Measurements from ENCODE around the gene PCDH12. TPM values are rescaled to one million over a fixed set of nuclear protein-coding genes. Genes with fewer than 3 reads are reported as not detected.

The PCDH12 gene
- total and polyA plus RNA-seq, 9 donors = 0.61 to 11.1 (median 2.1) TPM

GRCh38 chr5:141982626-141983025 is 24.6 kb upstream of the PCDH12 start:
- Histone ChIP-seq H3K27ac (no peak overlapping the region), H3K36me3 (no peaks in the 10 kb centered on the region), H3K27me3 (no peaks in the 10 kb centered on the region), H3K9me3 (no peaks in the 10 kb centered on the region), H3K4me1 (ENCODE audit: insufficient read depth) (no peaks in the 10 kb centered on the region), H3K4me3 (no peak overlapping the region)
- intact Hi-C loops (cut with DNase I) = no loop called here
- TF ChIP-seq, protein P1, sequence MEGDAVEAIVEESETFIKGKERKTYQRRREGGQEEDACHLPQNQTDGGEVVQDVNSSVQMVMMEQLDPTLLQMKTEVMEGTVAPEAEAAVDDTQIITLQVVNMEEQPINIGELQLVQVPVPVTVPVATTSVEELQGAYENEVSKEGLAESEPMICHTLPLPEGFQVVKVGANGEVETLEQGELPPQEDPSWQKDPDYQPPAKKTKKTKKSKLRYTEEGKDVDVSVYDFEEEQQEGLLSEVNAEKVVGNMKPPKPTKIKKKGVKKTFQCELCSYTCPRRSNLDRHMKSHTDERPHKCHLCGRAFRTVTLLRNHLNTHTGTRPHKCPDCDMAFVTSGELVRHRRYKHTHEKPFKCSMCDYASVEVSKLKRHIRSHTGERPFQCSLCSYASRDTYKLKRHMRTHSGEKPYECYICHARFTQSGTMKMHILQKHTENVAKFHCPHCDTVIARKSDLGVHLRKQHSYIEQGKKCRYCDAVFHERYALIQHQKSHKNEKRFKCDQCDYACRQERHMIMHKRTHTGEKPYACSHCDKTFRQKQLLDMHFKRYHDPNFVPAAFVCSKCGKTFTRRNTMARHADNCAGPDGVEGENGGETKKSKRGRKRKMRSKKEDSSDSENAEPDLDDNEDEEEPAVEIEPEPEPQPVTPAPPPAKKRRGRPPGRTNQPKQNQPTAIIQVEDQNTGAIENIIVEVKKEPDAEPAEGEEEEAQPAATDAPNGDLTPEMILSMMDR (IDR thresholded peaks at IDR 0.05) = no peak
- TF ChIP-seq POLR2A (IDR thresholded peaks at IDR 0.05) (no peak), EP300 (IDR thresholded peaks at IDR 0.05) (no peak)
- WGBS, 3 donors = 48 to 73% (median 49%) methylated on average over 2 of the region's 2 CpGs
- DNase-seq = no peak

DNA sequence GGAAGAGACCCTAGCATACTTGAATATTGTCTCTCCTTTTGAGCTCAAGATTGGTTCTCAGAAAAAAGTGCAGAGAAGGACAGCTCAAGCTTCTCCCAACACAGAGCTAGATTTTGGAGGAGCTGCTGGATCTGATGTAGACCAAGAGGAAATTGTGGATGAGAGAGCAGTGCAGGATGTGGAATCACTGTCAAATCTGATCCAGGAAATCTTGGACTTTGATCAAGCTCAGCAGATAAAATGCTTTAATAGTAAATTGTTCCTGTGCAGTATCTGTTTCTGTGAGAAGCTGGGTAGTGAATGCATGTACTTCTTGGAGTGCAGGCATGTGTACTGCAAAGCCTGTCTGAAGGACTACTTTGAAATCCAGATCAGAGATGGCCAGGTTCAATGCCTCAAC is 20.4 kb upstream of the PCDH12 start:
- Histone ChIP-seq H3K4me3 (no peak overlapping the region), H3K36me3 (no peaks in the 10 kb centered on the region), H3K4me1 (ENCODE audit: insufficient read depth) (no peaks in the 10 kb centered on the region), H3K27ac (no peak overlapping the region), H3K27me3 (no peaks in the 10 kb centered on the region), H3K9me3 (no peaks in the 10 kb centered on the region)
- intact Hi-C loops (cut with DNase I) = no loop called here
- TF ChIP-seq POLR2A (IDR thresholded peaks at IDR 0.05) (no peak), EP300 (IDR thresholded peaks at IDR 0.05) (no peak)
- TF ChIP-seq, protein P1 (IDR thresholded peaks at IDR 0.05) = no peak
- DNase-seq = no peak

DNA sequence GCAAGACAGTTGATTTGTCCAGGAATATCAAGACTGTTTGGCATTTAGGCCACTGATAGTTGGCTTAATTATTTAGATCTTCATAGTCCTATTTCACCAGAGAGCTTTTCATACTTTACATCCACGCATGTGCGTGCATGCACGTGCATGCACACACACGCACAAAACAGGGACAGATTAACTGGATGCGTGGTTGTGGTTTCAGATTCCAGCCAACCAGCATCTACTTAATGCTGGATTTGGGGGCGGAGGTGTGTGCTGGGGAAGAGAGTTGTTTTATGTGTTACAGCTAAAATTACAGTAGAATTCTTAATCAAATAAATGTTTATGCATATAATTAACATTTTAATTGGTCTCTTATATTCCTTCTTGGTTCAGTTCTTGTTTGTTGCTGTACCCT is 18.2 kb upstream of the PCDH12 start:
- no peak for DNase-seq
- H3K9me3 ChIP-seq = no peaks in the 10 kb centered on the region
- 89 to 95% (median 90%) methylated on average over 6 of the region's 6 CpGs for WGBS, 3 donors
- H3K27ac ChIP-seq = no peak overlapping the region
- H3K4me3 ChIP-seq = no peak overlapping the region
- TF ChIP-seq EP300 (IDR thresholded peaks at IDR 0.05) (no peak), POLR2A (IDR thresholded peaks at IDR 0.05) (no peak)
- TF ChIP-seq, protein P1 (IDR thresholded peaks at IDR 0.05) = no peak
- H3K4me1 ChIP-seq (ENCODE audit: insufficient read depth) = no peaks in the 10 kb centered on the region
- no peaks in the 10 kb centered on the region for H3K27me3 ChIP-seq
- intact Hi-C loops (cut with DNase I) = no loop called here
- no peaks in the 10 kb centered on the region for H3K36me3 ChIP-seq

DNA sequence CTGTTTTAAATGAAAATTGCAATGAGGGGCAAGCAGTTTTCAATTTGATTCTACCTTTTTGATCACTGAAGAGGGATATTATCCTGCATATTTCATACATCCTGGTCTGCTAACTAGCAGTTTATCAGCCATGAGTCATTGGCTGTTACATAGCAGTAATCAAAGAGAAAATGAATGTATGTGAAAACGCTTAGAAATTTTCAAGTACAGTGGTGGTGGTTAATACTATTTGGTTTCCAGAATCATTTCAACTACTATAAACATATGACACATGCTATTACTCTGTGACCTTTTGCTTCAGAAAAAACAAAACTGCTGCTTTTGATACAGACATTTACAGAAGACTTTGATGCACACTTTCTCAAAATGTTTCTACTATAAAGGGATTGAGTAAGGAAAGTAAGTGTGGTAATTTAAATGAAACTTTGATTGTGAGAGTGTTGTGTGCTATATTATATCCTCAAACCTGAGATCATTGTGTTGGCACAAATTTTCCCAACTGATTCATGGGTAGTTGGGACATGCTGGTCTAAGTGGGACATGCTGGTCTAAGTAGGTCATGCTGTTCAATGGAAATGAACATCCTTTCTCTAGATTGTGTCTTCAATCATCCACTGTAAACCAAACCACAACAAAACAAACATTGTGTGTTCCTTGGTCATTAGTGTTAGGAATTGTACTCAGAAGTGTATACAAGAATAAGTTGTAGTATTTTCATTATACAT is 16.0 kb upstream of the PCDH12 start:
- Histone ChIP-seq H3K27me3 (no peaks in the 10 kb centered on the region), H3K4me1 (ENCODE audit: insufficient read depth) (peaks cover 2% of the 10 kb centered on the region), H3K9me3 (no peaks in the 10 kb centered on the region), H3K4me3 (no peak overlapping the region), H3K36me3 (no peaks in the 10 kb centered on the region), H3K27ac (no peak overlapping the region)
- intact Hi-C loops (cut with DNase I) = no loop called here
- no peak for DNase-seq
- WGBS, 3 donors = 57 to 68% (median 68%) methylated on average over 1 of the region's 1 CpG
- TF ChIP-seq POLR2A (IDR thresholded peaks at IDR 0.05) = no peak
- no peak for TF ChIP-seq EP300 (IDR thresholded peaks at IDR 0.05)
- TF ChIP-seq, protein P1 (IDR thresholded peaks at IDR 0.05) = no peak
